GM23338 (cell line): Measurements from ENCODE around the gene MTA1. TPM values are rescaled to one million over a fixed set of nuclear protein-coding genes. Genes with fewer than 3 reads are reported as not detected.

Experiments
- ATAC-seq: fragments of 200-7000 bp; cut with Tn5 transposase; 3 replicates; pipeline ENCODE4 v1.9.1; 2020
- DNase-seq: peaks from one replicate; pipeline ENCODE4 v3.0.0-alpha.2; 2015; ENCODE audit warnings: low spot score
- H2AFZ ChIP-seq: fragments of 200-600 bp; sonication (generic); 2 replicates; pipeline ENCODE4 v1.8.0; 2016; ENCODE audit warnings: antibody characterized with exemption, mild to moderate bottlenecking, moderate library complexity
- H3F3A ChIP-seq: fragments of 200-600 bp; sonication (generic); replicated peaks from 2 replicates; pipeline ENCODE4 v1.8.0; 2017; ENCODE audit warnings: antibody characterized with exemption, mixed run types, low read depth
- H3K27ac ChIP-seq: fragments of 200-600 bp; sonication (generic); 2 replicates; pipeline ENCODE4 v1.6.1; 2016; ENCODE audit warnings: low read depth
- H3K27me3 ChIP-seq: fragments of 200-600 bp; sonication (generic); 2 replicates; pipeline ENCODE4 v1.8.0; 2016; ENCODE audit warnings: mild to moderate bottlenecking, mixed run types, moderate library complexity; ENCODE audit not compliant: insufficient read depth
- H3K36me3 ChIP-seq: fragments of 200-600 bp; sonication (generic); 2 replicates; pipeline ENCODE4 v1.8.0; 2016; ENCODE audit warnings: mild to moderate bottlenecking; ENCODE audit not compliant: insufficient read depth
- H3K4me1 ChIP-seq: fragments of 200-600 bp; sonication (generic); 2 replicates; pipeline ENCODE4 v1.8.0; 2016; ENCODE audit warnings: mild to moderate bottlenecking, moderate library complexity; ENCODE audit not compliant: insufficient read depth
- H3K4me2 ChIP-seq: fragments of 200-600 bp; sonication (generic); 2 replicates; pipeline ENCODE4 v1.7.1; 2017; ENCODE audit warnings: mixed run types
- H3K4me3 ChIP-seq: fragments of 200-600 bp; sonication (generic); 2 replicates; pipeline ENCODE4 v1.6.1; 2016; ENCODE audit warnings: mixed run types
- H3K79me2 ChIP-seq: fragments of 200-600 bp; sonication (generic); replicated peaks from 2 replicates; pipeline ENCODE4 v1.8.0; 2017; ENCODE audit warnings: mild to moderate bottlenecking; ENCODE audit not compliant: insufficient read depth
- H3K9me2 ChIP-seq: fragments of 200-600 bp; sonication (generic); 2 replicates; pipeline ENCODE4 v1.8.0; 2017; ENCODE audit not compliant: insufficient read depth
- H4K20me1 ChIP-seq: fragments of 200-600 bp; sonication (generic); replicated peaks from 2 replicates; pipeline ENCODE4 v1.8.0; 2017; ENCODE audit warnings: mild to moderate bottlenecking; ENCODE audit not compliant: insufficient read depth
- H3K27ac Mint-ChIP-seq: 2 replicates; pipeline ENCODE4 v1.8.0; 2020; ENCODE audit warnings: inconsistent platforms, mild to moderate bottlenecking, moderate library complexity, mixed read lengths
- H3K27me3 Mint-ChIP-seq: 3 replicates; pipeline ENCODE4 v1.8.0; 2022; ENCODE audit warnings: low read depth, mild to moderate bottlenecking, moderate library complexity, mixed read lengths, inconsistent platforms; ENCODE audit not compliant: insufficient read depth, poor library complexity
- H3K36me3 Mint-ChIP-seq: 3 replicates; pipeline ENCODE4 v1.8.0; 2021; ENCODE audit warnings: low read depth, mild to moderate bottlenecking, inconsistent platforms, moderate library complexity, mixed read lengths
- H3K4me1 Mint-ChIP-seq: 3 replicates; pipeline ENCODE4 v1.8.0; 2020; ENCODE audit warnings: mild to moderate bottlenecking, inconsistent platforms, mixed read lengths
- H3K4me3 Mint-ChIP-seq: 3 replicates; pipeline ENCODE4 v1.8.0; 2021; ENCODE audit warnings: moderate library complexity, mild to moderate bottlenecking, inconsistent platforms, mixed read lengths
- H3K9me3 Mint-ChIP-seq: 3 replicates; pipeline ENCODE4 v1.8.0; 2020; ENCODE audit warnings: moderate library complexity, mild to moderate bottlenecking, inconsistent platforms, mixed read lengths
- CTCF ChIP-seq, 2 experiments: fragments of 200-600 bp in 1 of 2; sonication (generic) in 1 of 2; conservative IDR thresholded peaks; 2 replicates each; pipeline versions ENCODE4 v1.5.1 to v1.6.1; 2016 to 2017; ENCODE audit warnings: antibody characterized with exemption in 2 of 2, low read depth in 2 of 2, mild to moderate bottlenecking in 2 of 2, moderate library complexity in 1 of 2
- ETS1 ChIP-seq: IDR thresholded peaks from 2 replicates; pipeline ENCODE4 v1.6.1; 2016; ENCODE audit warnings: antibody characterized with exemption
- EZH2 ChIP-seq: fragments of 200-600 bp; sonication (generic); IDR thresholded peaks from one replicate; pipeline ENCODE4 v1.8.0; 2017; ENCODE audit warnings: antibody characterized with exemption, mild to moderate bottlenecking, low read depth; ENCODE audit not compliant: unreplicated experiment
- EZH2phosphoT487 ChIP-seq: fragments of 200-600 bp; sonication (generic); IDR thresholded peaks from one replicate; pipeline ENCODE4 v1.8.1; 2018; ENCODE audit warnings: antibody characterized with exemption; ENCODE audit not compliant: unreplicated experiment
- NANOG ChIP-seq: IDR thresholded peaks from 2 replicates; pipeline ENCODE4 v1.6.1; 2016; ENCODE audit warnings: antibody characterized with exemption, borderline replicate concordance
- POLR2AphosphoS5 ChIP-seq: IDR thresholded peaks from 2 replicates; pipeline ENCODE4 v1.6.1; 2016; ENCODE audit warnings: antibody characterized with exemption, low read depth
- REST ChIP-seq: IDR thresholded peaks from one replicate; pipeline ENCODE4 v1.6.1; 2018; ENCODE audit warnings: antibody characterized with exemption; ENCODE audit not compliant: unreplicated experiment
- ZNF114 ChIP-seq: fragments of 250-450 bp; sonication (Bioruptor Pico); IDR thresholded peaks from 2 replicates; pipeline ENCODE4 v1.5.0; 2020; ENCODE audit warnings: mild to moderate bottlenecking, moderate library complexity
- polyA plus RNA-seq: library from polyadenylated mRNA; unstranded; fragments of >200 nt; fragmentation: Nextera tagmentation; extraction: Ambion mirVana; gene quantifications from 2 replicates; pipeline ENCODE4 v1.2.1, GENCODE V29; 2016
- total RNA-seq: library from RNA; depleted of rRNA; stranded (reverse); fragments of >200 nt; shearing (Covaris generic); gene quantifications from 2 replicates; pipeline ENCODE4 v1.2.3, GENCODE V29; 2014

MTA1 gene
- total and polyA plus RNA-seq, 2 experiments from 2014 or later, result 53.3 to 126 TPM

- Mint-ChIP-seq H3K36me3 (peaks cover 32% of the 10 kb centered on the region), H3K4me3 (no peak overlapping the region), H3K9me3 (no peaks in the 10 kb centered on the region), H3K4me1 (0 out of 3 replicates have a peak, but pooled peaks cover 3% of the 10 kb centered on the region), H3K27me3 (peaks cover 14% of the 10 kb centered on the region), H3K27ac (no peak overlapping the region; the same call in 1 of the 2 replicates)
- Histone ChIP-seq H3K79me2 (peaks cover 11% of the 10 kb centered on the region; the same call in 1 of the 2 replicates), H3K9me2 (no peaks in the 10 kb centered on the region), H3K4me1 (no peaks in the 10 kb centered on the region), H4K20me1 (peaks cover 26% of the 10 kb centered on the region), H3K36me3 (peaks cover 10% of the 10 kb centered on the region), H3F3A (0 out of 2 replicates have a peak, but pooled peaks cover 6% of the 10 kb centered on the region), H3K27me3 (no peaks in the 10 kb centered on the region), H3K4me2 (no peak overlapping the region), H3K4me3 (no peak overlapping the region), H3K27ac (peak overlapping the region; percentile 59; the same call in 1 of the 2 replicates), H2AFZ (no peak overlapping the region)
- peak; percentile 27 for ATAC-seq
- TF ChIP-seq CTCF (conservative IDR thresholded peaks at IDR 0.05; ENCODE audit: low read depth in 2 of 2) (no peak), EZH2 (no peak), POLR2AphosphoS5 (no peak), ZNF114 (CRISPR knock-in tag) (no peak), ETS1 (no peak), REST (no peak), EZH2phosphoT487 (no peak), NANOG (no peak)
- no peak for DNase-seq
These were observed 28.3 kb downstream of the MTA1 start for GRCh38 chr14:105447651-105448640.
